Suprapubic skin (tissue), 3 donors: ENCODE results near the gene SLC12A8.

Experiments
- CTCF ChIP-seq, 2 donors: fragments of 200-600 bp in 1 of 2; fragments of 450-650 bp in 1 of 2; sonication (generic) in 1 of 2; IDR thresholded peaks; one replicate each; pipeline ENCODE4 v1.5.1; 2016 to 2019; ENCODE audit warnings: antibody characterized with exemption in 2 of 2, mild to moderate bottlenecking in 1 of 2, moderate library complexity in 1 of 2
- EP300 ChIP-seq: sonication (generic); formaldehyde crosslinking; IDR thresholded peaks from one replicate; pipeline ENCODE4 v1.6.1; 2017; ENCODE audit warnings: antibody characterized with exemption

- TF ChIP-seq EP300: no peak
- no peak for TF ChIP-seq CTCF (IDR thresholded peaks at IDR 0.05)
Observed at GRCh38 chr3:125172346-125172745, 40.2 kb downstream of the SLC12A8 start.
